Retinal pigment epithelial cell (primary cell): ENCODE measurements around the gene ARID3A.
"Not testable (repeated sequence)": the region's sequence is repeated elsewhere in the genome, so short reads cannot be mapped to it uniquely, and the experiment has no call there.

Experiments used
- DNase-seq: peaks from one replicate; pipeline ENCODE4 v3.0.0-alpha.2; 2010; ENCODE audit warnings: low read depth
- H3K4me3 ChIP-seq: 2 replicates; pipeline ENCODE4 v1.5.1; 2011; ENCODE audit warnings: mild to moderate bottlenecking, low read length, control low read depth, moderate library complexity
- TF ChIP-seq, protein P1 (sequence below): conservative IDR thresholded peaks from 2 replicates; pipeline ENCODE4 v1.5.1; 2011; ENCODE audit warnings: low read depth, low read length, control low read depth, inconsistent platforms

The ARID3A gene, protein sequence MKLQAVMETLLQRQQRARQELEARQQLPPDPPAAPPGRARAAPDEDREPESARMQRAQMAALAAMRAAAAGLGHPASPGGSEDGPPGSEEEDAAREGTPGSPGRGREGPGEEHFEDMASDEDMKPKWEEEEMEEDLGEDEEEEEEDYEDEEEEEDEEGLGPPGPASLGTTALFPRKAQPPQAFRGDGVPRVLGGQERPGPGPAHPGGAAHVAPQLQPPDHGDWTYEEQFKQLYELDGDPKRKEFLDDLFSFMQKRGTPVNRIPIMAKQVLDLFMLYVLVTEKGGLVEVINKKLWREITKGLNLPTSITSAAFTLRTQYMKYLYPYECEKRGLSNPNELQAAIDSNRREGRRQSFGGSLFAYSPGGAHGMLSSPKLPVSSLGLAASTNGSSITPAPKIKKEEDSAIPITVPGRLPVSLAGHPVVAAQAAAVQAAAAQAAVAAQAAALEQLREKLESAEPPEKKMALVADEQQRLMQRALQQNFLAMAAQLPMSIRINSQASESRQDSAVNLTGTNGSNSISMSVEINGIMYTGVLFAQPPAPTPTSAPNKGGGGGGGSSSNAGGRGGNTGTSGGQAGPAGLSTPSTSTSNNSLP

DNA sequence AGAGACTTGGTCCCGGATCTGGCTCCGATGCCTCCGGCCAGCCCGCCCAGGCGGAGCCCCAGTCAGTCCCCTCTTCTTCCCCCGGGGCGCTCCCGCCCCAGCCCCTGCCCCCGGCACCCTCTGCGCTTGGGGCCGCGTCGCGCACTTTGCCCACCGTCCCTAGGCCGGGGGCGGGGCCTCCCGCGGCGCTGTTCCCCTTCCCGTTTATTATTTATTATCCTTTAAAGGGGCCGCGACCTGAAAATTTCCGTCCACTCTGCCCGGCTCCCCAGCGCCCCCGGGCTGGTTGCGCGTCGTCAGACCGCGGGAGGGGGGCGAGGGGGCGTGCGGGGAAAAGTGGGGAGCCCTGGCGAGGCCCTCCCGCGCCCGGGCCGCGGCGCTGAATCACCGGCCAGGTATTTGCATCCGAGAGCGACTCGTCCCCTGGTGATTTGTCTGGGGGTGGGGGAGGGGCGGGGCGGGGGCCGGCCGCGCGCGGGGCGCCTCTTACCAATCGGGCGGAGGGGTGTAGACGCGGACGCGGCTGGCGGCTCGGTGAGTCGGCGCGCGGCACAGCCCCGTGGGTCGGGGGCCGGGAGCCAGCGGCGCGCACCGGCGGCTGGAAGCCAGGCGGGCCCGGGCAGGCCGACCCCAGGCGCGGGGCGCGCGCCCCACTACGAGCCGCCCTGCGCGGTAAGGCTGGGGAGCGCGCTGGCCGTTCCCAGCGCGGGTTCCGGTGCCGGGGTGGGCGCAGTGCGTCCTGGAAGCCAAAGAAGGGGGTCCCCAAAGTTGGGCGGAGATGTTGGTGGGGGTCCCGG lies at the start of gene ARID3A:
Gene ARID3A (plus strand): TSS at position 510 of the 797 bp plus-strand sequence. CDS start 3,494 bp downstream, outside the sequence.
- TF ChIP-seq, protein P1, sequence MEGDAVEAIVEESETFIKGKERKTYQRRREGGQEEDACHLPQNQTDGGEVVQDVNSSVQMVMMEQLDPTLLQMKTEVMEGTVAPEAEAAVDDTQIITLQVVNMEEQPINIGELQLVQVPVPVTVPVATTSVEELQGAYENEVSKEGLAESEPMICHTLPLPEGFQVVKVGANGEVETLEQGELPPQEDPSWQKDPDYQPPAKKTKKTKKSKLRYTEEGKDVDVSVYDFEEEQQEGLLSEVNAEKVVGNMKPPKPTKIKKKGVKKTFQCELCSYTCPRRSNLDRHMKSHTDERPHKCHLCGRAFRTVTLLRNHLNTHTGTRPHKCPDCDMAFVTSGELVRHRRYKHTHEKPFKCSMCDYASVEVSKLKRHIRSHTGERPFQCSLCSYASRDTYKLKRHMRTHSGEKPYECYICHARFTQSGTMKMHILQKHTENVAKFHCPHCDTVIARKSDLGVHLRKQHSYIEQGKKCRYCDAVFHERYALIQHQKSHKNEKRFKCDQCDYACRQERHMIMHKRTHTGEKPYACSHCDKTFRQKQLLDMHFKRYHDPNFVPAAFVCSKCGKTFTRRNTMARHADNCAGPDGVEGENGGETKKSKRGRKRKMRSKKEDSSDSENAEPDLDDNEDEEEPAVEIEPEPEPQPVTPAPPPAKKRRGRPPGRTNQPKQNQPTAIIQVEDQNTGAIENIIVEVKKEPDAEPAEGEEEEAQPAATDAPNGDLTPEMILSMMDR, result no peak
- DNase-seq, result peak; percentile 27
- peak within 1 kb of the TSS; percentile 74 for H3K4me3 ChIP-seq

DNA sequence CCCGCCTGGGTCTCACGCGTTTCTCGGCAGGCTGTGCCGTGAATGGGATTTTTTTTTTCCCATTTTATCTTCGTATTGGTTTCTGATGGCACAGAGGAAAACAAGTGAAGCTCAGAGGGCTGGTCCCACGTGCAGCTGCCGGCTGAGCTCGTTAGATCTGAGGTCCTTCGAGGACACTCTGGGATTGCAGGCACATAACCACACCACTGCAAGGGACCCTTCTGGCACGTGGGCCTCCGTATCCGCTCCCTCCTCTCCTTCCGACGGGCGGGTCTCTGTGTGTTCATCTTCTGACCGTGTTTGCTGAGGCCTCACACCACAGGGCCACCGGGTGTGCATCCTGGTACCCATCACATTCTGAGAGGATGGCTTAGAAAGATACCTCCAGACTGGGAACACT lies 49.7 kb upstream of the ARID3A start:
- DNase-seq, result no peak
- TF ChIP-seq, protein P1, result no peak
- no peak overlapping the region for H3K4me3 ChIP-seq

DNA sequence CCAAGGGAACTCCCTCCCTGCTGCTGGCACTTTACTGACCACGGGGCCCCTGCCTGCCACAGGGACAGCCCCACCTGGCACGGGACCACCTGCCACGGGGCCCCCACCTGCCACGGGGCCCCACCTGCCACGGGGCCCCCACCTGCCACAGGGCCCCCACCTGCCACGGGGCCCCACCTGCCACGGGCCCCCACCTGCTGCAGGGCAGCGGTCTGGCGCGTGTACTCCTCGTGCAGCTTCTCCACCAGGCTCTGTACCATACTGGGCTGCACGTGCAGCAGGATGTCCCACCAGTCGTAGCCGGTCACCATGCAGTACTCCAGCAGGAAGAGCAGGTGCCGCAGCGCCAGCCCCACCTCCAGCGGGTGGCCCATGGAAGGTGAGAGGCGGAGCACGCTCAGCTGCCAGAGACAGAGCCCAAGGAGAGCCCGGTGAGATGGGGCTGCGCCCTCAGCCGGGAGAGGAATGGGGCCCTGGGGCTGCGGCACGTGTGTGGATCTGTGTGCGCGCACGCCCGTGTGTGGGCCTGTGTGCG lies 49.0 kb upstream of the ARID3A start:
- no peak for DNase-seq
- TF ChIP-seq, protein P1, result no peak
- no peak overlapping the region for H3K4me3 ChIP-seq

DNA sequence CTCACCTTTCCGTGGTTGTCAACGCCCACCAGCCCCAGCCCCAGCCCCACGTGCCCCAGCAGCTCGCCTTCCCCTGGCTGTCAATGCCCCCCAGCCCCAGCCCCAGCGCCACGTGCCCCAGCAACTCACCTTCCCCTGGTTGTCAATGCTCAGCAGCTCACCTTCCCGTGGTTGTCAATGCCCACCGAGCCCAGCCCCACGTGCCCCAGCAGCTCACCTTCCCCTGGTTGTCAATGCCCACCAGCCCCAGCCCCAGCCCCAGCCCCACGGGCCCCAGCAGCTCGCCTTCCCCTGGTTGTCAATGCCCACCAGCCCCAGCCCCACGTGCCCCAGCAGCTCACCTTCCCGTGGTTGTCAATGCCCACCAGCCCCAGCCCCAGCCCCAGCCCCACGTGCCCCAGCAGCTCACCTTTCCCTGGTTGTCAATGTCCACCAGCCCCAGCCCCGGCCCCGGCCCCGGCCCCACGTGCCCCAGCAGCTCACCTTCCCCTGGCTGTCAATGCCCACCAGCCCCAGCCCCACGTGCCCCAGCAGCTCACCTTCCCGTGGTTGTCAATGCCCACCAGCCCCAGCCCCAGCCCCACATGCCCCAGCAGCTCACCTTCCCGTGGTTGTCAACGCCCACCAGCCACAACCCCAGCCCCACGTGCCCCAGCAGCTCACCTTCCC lies 47.7 kb upstream of the ARID3A start:
- DNase-seq, H3K4me3 ChIP-seq: not testable (repeated sequence)

DNA sequence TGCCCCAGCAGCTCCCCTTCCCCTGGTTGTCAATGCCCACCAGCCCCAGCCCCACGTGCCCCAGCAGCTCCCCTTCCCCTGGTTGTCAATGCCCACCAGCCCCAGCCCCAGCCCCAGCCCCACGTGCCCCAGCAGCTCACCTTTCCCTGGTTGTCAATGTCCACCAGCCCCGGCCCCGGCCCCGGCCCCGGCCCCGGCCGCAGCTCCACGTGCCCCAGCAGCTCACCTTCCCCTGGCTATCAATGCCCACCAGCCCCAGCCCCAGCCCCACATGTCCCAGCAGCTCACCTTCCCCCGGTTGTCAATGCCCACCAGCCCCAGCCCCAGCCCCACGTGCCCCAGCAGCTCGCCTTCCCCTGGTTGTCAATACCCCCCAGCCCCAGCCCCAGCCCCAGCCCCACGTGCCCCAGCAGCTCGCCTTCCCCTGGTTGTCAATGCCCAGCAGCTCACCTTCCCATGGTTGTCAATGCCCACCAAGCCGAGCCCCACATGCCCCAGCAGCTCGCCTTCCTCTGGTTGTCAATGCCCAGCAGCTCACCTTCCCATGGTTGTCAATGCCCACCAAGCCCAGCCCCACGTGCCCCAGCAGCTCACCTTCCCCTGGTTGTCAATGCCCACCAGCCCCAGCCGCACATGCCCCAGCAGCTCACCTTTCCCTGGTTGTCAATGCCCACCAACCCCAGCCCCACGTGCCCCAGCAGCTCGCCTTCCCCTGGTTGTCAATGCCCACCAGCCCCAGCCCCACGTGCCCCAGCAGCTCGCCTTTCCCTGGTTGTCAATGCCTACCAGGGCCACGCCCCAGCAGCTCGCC lies 46.9 kb upstream of the ARID3A start:
- H3K4me3 ChIP-seq, DNase-seq: not testable (repeated sequence)

DNA sequence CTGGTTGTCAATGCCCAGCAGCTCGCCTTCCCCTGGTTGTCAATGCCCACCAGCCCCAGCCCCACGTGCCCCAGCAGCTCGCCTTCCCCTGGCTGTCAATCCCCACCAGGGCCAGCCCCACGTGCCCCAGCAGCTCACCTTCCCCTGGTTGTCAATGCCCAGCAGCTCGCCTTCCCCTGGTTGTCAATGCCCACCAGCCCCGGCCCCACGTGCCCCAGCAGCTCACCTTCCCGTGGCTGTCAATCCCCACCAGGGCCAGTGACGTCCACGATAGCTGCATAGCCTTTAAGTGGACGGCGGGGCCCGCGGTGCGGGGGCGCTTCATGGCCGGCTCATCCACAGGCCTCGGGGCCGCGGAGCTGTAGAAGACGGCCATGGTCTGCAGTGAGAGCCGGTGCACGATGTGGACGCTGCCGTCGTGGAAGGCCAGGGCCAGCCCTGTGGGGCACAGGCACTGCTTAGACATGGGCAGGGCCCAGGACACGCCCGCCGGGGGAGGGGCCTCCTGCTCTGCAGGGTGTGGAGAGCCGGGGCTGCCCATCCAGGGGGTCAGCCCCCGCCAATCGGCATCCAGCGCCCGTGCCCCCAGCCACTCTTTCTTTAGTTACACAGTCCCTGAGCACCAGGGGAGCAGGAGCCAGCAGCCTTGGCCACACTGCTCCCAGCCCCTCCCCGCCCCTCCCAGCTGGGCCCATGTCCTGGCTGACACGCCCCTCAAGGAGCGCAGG lies 46.0 kb upstream of the ARID3A start:
- no peak overlapping the region for H3K4me3 ChIP-seq
- DNase-seq, result no peak
- TF ChIP-seq, protein P1, result no peak
